GM18861 (cell line): ENCODE data around the gene NOLC1.
A peak's percentile ranks its signal among the peaks of the same experiment; 100 is the strongest.

Source experiments
- ATAC-seq: cut with Tn5 transposase; IDR thresholded peaks from one replicate; pipeline ENCODE4 v1.9.1; 2021; ENCODE audit not compliant: unreplicated experiment

Gene NOLC1

DNA sequence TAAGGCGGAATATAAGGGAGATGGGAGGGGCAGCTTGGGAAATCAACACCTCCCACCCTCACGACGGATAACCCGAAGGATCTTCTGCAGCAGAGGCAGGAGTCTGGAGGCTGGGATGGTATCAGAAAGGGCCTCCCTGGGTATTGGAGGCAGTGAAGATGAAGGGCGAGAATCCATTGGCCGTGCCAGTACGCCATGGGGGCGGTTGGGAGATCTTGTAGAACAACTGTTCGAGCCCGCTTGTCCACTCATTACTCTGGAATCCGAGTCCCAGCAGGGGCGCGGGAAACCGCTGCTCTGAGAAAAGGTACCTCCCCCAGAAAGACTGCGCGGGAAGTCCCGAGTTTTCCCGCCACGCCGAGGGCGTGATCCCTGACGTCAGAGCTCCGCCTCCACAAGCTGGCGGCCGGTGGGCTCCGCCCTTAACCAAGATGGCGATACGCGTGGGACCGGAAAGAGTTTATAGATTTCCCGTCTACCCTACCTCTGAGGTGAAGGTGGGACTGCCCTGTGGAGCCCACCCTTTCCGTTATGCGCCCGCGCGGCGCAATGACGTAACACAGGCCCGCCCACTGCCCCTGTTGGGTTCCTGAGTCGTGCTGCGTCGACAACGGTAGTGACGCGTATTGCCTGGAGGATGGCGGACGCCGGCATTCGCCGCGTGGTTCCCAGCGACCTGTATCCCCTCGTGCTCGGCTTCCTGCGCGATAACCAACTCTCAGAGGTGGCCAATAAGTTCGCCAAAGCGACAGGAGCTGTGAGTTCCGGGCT, at the start of gene NOLC1:
NOLC1 (plus strand) TSS at position 616 of the 771 bp plus-strand sequence; CDS start at position 638, 22 bp downstream.
- peak; percentile 89 for ATAC-seq

DNA sequence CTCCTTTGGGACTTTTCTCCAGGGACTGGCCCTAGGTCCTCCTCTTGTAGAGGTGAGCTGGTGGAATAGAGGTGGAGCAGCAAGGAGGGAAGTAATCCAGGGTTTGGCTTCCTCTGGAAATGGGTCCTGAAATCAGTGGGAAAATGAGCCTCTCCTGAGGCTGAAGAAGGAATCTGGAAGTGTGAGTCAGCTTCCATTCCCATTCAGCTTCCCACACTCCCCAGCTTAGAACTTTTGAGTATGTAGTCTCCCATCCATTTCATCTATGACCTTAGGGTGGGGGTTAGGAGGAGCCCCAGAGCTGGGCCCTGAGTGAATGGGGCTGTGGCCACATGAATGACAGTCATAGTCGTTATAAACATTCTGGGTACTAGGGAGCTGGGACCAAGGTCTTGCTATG, 49.8 kb upstream of the NOLC1 start:
- ATAC-seq = no peak

DNA sequence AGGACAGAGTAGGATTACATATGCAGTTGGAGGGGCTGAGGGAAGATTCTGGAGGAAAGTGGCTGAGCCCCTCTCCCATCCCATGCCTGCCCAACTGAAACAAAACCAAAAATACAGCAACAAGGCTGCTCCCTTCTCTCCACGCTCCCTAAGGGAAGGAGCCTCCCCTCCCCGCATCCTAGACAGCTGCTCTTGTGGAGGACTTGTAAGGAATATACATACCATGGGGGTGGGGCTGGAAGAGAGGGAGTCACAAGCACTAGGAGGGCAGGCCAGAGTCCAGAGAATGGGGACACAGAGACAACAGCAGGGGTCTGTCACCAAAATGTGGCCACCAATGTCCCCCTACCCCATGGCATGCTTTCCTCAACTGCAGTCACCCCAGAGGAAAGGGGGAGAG, 45.2 kb upstream of the NOLC1 start:
- ATAC-seq = no peak

DNA sequence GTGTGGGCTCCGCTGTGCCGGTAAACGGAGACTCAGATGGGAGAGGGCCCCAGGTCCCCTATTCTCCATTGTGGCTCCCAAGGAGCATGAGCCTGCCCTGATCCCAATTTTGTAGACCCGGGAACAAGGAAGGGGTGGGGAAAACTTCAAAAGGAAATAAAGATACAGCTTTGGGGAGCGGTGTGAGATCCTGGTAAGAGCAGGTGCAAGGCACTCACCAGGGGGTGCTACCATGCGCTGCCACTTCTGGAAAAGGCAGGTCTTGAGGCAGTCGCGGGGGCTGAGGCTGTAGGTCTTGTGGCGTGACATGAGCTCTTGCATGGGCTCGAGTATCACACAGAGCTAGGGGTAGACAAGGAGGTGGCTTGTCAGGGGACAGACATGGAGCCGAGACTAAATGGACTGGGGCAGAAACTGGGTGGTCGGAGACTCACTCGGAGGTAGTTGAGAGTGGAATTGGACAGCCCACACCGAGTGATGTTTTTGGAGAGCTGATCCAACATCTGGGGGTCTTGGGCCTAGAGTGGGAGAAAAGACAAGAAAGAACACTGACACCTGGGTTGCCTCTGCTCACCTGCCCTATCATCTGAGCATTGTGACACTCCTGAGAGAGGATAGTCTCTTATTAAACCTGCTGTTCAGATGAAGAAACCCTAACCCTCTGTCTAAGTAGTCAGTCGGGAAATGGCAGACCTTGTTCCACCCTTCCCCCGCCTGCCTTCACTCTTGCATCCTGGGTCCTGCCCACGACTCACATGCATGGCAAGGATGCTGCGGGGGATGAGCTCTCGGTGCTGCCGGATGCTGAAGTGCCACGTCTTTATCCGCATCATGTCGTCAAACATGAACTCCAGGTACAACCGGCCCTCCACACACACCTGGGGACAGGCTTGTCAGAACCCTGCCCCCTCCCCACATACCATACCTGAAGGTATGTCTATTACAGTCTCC, 42.7 kb upstream of the NOLC1 start:
- ATAC-seq = no peak

DNA sequence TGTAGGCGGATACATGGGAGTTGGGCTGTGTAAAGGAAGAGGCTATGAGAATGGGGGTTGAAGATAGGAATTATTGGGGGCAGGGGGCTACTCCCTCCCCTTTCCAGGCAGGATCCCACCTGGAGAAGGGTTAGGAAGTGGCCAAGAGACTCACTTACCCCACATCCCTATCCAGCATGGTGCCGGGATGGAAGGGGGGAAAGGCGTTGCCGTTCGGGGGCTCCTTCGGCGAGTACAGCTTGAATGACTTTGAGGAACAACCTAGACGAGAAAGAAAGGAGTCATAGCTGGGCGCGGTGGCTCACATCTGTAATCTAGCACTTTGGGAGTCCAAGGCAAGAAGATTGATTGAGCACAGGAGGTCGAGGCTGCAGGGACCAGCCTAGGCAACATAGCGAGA, 40.9 kb upstream of the NOLC1 start:
- no peak for ATAC-seq

DNA sequence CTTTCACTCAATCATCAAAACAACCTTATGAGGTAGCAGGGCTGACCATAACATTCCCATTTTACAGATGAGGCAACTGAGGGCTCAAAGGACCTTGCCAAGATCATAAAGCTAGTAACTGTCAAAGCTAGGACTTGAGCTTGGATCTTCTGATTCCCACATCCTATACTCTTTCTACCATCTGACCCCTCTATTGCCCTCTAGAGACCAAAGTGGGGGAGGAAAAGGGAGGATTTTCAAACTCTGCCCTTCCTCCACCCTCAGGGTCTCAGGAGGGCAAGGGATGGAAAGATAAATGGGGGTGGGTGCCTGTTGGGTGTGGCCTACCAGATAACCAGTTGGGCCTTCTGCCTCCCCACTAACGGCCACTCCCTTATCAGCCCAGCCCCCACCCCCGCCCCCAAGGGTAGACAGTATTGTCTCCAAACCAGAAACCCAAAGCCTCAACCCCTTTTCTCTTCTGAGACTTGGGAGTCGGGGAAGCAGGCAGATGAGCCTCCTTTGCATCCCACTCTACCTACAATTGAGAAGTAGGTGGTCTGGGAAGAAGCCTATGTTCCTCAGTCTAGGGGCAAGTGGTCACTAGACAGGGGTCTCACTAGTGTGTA, 39.9 kb upstream of the NOLC1 start:
- ATAC-seq = no peak

DNA sequence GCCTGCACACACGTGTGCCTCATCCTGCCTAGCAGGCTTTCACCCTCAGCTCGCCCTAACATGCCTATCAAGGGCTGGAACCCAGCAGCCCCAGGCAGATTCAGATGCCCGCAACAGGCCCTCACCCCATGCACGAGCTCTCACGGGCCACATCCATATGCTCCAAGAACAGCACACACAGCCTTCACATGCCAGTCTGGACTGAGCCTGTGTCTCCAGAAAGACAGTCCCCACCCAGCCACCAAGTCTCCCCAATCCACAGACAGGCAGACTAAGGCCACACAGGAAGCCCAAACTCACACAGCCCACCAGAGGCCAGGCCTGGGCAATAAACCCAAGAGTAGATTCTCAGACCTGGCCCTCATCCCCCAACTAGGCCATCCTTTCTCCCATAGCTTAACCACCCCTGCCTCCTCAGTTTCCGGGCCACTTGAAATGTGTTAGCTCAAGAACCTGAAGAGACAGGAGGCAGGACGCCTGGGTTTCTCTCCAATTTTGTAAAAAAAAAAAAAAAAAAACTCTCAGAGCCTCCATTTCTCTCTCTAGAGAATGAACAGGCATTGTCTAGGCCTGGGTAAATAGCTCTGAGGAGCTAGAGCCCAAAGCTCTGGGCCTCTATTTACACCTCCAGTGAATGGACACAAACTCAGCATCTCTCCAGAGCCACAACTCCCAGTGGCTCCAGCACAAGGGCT, 38.8 kb upstream of the NOLC1 start:
- no peak for ATAC-seq

DNA sequence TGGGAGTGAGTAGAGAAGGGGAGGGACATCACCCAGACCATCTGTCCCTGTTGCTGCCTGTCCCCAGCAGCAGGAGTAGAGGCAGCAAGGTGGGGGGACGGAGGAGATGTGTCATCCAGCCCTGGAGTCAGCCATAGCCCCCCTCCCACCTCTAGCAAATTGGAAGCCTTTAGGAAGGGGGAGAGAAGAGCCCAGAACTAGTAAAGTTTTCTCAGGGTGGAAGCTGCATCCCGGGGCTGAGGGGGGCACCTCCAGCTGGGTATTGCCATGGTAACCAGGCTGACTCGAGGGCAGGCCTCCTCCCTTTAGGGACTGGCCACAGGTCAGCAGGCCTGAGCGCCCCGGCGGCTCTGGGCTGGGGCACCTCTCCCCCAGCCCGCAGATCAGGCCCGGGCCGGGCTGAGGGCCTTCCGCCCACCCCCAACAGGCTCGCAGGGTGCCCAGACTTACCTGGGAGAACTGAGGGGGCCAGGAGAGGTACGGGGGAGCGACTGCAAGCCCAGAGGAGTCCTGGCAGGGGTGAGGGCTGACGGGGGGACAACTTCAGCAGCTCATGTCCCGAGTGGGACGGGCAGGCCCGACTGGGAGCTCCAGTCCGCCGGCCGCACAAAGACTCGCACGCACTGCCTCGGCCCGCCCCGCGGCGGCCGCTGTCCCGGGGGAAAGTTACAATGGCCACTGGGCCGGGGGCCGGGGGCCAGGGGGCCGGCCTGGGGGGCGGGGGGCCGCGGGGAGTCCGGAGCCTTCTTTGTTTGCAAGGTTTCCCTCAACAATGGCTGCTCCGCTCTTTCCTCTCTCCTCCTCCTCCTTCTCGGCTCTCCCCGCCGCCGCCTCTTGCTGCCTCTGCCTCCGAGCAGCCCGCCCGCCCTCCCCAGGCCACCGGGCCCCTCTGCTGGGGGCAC, 38.0 kb upstream of the NOLC1 start:
- ATAC-seq = no peak

DNA sequence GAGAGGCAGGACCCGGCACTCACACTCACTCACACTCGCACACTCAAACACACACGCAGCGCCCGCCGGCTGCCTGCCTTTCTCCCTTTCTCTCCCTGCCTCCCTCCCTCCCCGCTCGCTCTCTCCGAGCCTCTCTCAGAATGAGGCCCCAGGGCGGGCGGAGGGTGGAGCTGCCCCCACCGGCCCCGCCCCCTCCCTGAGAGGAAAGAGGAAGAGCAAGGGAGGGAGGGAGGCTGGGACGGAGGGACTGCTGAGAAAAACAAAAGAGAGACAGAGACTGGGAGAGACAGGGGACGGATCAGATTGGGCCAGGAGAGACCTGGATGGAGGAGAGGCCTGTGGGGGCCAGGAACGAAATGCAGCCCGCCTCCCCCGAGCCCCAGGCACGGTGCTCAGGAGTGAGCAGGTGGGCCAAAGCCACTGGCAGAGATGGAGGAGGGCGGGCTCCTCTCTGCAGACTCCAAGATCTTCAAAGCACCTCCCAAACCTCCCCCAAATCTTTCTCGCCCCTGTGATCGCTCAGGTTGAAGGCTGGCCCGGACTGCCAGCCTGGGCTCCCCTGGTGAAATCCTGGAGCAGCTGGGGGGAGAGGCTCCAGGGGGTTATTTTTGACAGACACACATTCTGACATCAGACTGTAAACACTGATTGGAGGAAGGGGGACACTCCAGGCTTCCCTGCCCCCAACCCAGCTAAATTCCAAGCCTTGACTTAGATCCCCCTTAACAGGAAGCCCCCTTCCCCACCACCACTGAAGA, 37.1 kb upstream of the NOLC1 start:
- ATAC-seq = peak; percentile 38

DNA sequence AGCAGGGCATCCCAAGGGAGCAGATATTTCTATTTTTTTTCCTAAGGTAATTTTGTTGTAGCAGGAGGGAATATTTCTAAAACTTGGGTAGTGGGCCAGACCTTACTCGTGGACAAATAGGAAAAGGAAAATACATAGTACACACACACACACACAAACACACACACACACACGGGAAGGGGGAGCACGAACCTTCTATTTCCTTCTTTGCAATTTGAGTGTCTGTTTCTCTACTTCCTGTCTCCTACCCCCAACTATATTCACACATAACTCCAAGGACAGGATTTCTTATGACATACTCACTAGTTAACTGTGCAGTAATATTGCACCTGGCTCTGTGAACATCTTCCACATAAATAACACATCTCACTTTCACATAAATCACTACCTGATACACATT, 36.4 kb upstream of the NOLC1 start:
- ATAC-seq = no peak

DNA sequence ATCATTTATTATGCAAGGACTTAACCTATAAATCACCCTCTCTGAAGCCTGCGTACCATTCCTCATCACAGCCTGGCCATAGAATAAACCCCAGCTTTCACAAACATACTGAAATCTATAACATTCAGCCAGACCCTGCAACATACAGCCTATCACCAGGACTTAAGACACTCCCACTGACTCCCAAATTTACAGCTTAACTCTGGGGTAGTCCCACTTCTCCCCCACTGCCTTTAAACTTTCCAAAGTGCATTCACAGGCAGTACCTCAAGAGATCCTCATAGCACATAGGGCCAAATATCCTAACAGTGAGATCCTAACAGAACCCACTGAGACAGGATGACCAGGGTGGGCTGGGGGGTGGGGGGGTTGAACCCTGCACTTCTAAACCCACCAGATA, 35.5 kb upstream of the NOLC1 start:
- ATAC-seq = no peak

DNA sequence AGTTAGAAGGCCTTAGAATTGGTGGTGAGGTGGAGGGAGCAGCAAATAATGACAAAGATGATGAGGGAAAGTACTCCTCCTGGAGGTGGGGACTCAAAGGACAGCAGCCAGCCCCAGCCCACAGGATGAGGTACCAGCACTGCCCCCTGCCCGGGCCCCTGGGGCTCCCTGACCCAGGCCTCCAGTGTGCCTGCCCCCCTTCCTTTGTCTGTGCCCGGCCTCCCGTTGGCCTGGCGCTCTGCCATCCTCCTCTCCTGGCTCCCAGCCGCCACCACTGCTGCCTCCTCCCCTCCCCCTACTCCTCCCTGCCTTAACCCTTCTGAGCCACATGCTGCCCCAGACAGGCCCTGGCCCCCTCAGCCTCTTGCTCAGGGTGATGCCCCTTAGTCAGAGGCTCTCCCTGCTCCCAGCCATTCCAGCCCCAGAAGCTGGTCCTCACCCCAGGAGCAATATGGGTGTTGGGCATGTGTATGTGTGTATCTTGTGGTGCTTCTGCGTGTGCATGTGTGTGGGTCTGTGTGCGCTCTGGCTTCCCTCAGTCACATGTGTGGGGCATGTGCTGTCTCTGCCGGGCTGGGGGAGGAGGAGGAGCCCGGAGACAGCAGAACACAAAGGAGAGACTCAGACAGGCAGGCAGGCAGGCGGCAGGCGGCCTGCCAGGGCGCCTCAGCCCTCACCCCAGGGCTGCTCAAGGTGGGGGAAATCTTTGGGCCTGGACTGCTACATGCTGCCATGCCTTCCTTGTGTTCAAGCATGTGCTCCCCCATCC, 34.6 kb upstream of the NOLC1 start:
- no peak for ATAC-seq

DNA sequence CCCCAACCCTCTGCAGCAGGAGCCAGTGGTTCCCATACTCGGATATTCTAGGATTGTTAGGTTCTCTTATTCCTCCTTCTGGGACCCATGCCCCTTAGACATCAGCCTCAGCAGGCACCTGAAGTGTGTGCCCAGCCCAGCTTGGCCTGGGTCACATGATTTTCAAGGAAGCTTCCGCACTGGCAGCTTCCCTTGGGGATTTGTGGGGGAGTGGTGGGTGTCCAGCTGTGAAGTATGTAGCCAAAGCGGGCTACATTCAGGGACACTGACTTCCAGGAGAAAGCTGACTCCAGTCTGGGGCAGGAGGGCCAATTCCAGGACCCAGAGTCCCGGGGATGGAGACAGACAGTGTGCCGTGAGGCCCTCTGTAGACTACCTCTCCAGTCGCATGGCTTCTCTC, 33.3 kb upstream of the NOLC1 start:
- no peak for ATAC-seq

DNA sequence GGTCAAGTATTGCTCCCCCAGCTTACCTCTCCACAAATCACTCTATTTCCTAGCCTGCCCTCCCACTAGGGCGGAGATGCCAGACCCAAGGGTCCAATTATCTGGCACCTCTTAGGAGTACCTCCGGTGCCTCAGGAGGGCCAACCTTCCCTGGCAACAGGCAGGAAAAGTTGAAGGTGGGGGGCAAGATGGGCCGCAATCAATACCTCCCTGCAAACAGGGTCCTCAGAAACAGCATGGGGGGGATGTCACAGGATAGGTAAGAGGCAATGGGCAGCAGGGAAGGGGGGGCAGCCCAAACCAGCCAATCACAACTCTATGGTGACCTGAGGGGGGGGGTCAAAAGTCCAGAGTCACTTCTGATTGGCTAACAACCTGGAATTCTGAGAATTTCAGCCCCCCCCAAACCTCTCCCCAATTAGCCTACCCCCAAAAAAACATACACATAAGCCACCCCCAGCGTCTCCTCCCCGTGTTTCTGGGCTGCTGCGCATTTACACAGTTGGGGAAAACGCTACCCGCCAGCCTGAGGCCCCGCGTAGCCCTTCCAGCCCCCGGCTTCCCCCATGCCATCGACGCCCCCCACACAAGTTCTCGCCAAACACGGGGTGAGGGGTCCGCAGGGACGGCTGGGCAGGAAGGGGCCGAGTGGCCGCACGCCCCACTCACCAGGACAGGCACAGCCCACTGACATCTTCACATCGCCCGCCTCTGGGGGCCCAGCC, 32.6 kb upstream of the NOLC1 start:
- ATAC-seq = no peak

DNA sequence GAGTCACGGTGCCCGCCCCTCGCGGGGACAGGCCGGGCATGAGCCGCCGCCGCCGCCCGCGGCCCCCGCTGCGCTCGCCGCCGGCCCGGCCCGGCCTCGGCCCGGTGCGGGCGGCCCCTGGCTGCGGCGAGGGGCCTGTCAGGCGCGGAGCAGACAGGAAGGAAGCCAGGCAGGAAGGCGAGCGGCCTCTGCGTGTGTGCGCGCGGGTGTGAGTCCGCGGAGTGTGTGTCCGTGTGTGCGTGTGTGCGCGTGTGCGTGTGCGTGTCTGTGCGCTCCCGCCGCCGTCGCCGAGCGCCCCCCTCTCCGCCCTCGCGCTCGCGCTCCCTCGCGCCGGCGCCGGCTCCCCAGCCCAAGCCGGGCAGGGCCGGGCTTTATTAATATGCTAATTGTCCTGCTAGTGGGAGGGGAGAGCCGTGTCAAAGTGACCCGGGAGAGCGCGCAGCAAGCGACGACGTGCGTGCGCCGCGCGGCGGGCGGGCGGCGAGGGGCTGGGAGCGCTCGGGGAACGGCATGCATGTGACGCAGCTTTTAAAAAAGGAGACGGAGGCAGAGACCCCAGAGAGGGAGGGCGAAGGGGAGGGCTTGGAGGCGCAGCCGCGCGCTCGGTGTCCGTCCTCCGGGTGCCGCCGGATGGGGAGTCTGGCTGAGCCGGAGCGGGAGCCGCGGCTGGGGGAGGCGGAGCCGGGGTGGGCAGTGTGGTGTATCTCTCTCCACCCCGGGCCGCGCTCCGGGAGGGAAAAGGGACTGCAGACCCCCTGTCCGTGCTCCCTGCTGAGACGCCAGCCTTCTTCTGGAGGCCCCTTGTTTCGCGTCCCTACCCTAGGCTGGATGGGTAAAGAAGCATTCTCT, 31.8 kb upstream of the NOLC1 start, which contains the start of gene LDB1:
LDB1 (minus strand) TSS at position 227 of the 849 bp plus-strand sequence. CDS start 258 bp downstream, outside the sequence.
- ATAC-seq = peak; percentile 44

DNA sequence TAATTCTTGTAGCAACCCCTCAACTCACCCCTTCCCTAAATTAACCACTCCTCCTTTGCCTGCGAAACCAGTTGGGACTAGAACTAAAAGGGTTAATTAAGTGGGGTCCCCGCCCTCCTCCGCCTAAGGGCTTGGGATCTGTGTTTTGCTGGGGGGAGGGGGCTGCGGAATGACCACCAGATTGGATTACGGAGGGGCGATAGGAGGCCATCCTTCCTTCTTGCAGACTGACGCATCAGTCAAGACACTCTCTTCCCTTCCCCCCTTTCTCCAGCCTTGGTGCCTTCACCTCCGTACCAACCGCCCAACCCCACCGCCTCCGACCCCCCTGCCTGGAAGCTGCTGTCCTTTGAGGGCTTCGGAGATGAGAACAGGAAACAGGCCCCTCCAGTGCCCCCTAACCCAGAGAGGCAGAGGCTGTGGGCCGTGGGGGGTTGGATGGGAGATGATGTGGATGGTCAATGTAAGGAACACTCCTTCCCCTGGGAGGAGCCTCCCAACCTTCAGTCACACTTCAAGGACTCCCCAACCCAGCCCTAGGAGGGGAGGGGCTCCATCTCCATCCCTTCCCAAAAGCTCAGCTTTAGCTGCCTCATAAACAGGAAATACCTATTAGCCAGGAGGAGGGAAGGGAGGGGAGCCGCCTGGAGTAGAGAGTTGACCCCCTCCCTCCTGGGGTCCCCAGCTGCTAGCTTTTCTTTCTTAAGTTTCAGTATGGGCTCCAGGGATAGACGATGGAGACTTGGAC, 31.0 kb upstream of the NOLC1 start:
- no peak for ATAC-seq
